Stimulated activated naive B cell treated with anti-CD40 and anti-IgM and Interleukin-4, amounts not matched to agents 10 μg/mL and 1 μg/mL and 100 μg/mL, for 72 hours (primary cell): ENCODE measurements around the gene DNAH6.

Experiments used
- ATAC-seq, 2 donors: fragments of 150-1000 bp; cut with Tn5 transposase; replicated peaks; 2 replicates each; pipeline ENCODE4 v1.10.0; 2021; ENCODE audit warnings: moderate library complexity in 1 of 2
- DNase-seq: peaks from one replicate; pipeline ENCODE4 v3.0.0; 2021
- H3K27ac Mint-ChIP-seq: one replicate; pipeline ENCODE4 v1.8.0; 2022; ENCODE audit warnings: mild to moderate bottlenecking, mixed read lengths
- H3K27me3 Mint-ChIP-seq, 2 donors: one replicate each; pipeline ENCODE4 v1.8.0; 2022; ENCODE audit warnings: mixed read lengths in 2 of 2
- H3K36me3 Mint-ChIP-seq, 2 donors: one replicate each; pipeline ENCODE4 v1.8.0; 2022; ENCODE audit warnings: mixed read lengths in 2 of 2, mild to moderate bottlenecking in 1 of 2
- H3K4me1 Mint-ChIP-seq, 2 donors: one replicate each; pipeline ENCODE4 v1.8.0; 2022; ENCODE audit warnings: mixed read lengths in 2 of 2, mild to moderate bottlenecking in 1 of 2
- H3K4me3 Mint-ChIP-seq, 2 donors: one replicate each; pipeline ENCODE4 v1.8.0; 2022; ENCODE audit warnings: mild to moderate bottlenecking in 2 of 2, mixed read lengths in 2 of 2, moderate library complexity in 1 of 2
- H3K9me3 Mint-ChIP-seq, 2 donors: one replicate each; pipeline ENCODE4 v1.8.0; 2022; ENCODE audit warnings: mixed read lengths in 2 of 2, mild to moderate bottlenecking in 1 of 2

DNAH6 gene

GRCh38 chr2:84833481-84834150, 317.3 kb downstream of the DNAH6 start:
- Mint-ChIP-seq H3K27ac (peak overlapping the region; percentile 69), H3K27me3 (no peaks in the 10 kb centered on the region), H3K36me3 (peaks cover 20 to 25% of the 10 kb centered on the region in 2 donors), H3K9me3 (peaks cover 6 to 16% of the 10 kb centered on the region in 2 donors), H3K4me3 (peak overlapping the region; percentile 7 to 22), H3K4me1 (peaks cover 21 to 33% of the 10 kb centered on the region in 2 donors)
- peak in 1 of 2 donors; percentile 11 for ATAC-seq
- no peak for DNase-seq

- H3K36me3 Mint-ChIP-seq: peaks cover 25 to 40% of the 10 kb centered on the region in 2 donors
- ATAC-seq (no peak), DNase-seq (no peak)
- no peak overlapping the region for H3K4me3 Mint-ChIP-seq
- H3K27ac Mint-ChIP-seq: no peak overlapping the region
- H3K9me3 Mint-ChIP-seq: peaks cover 6 to 16% of the 10 kb centered on the region in 2 donors
- H3K4me1 Mint-ChIP-seq: peaks cover 30 to 45% of the 10 kb centered on the region in 2 donors
- H3K27me3 Mint-ChIP-seq: no peaks in the 10 kb centered on the region
Observed at GRCh38 chr2:84836215-84836614, 319.9 kb downstream of the DNAH6 start.

- ATAC-seq (no peak), DNase-seq (no peak)
- Mint-ChIP-seq H3K4me1 (peaks cover 21 to 26% of the 10 kb centered on the region in 2 donors), H3K9me3 (peaks cover 6 to 16% of the 10 kb centered on the region in 2 donors), H3K27ac (no peak overlapping the region), H3K4me3 (no peak overlapping the region), H3K36me3 (peaks cover 25 to 40% of the 10 kb centered on the region in 2 donors), H3K27me3 (no peaks in the 10 kb centered on the region)
Observed at GRCh38 chr2:84838434-84839145, 322.3 kb downstream of the DNAH6 start.

- peaks cover 28 to 40% of the 10 kb centered on the region in 2 donors for H3K36me3 Mint-ChIP-seq
- H3K4me3 Mint-ChIP-seq: no peak overlapping the region
- H3K27ac Mint-ChIP-seq: no peak overlapping the region
- H3K9me3 Mint-ChIP-seq: peaks cover 9 to 16% of the 10 kb centered on the region in 2 donors
- no peaks in the 10 kb centered on the region for H3K27me3 Mint-ChIP-seq
- peaks cover 23 to 29% of the 10 kb centered on the region in 2 donors for H3K4me1 Mint-ChIP-seq
- DNase-seq (no peak), ATAC-seq (no peak)
Observed at GRCh38 chr2:84839851-84840250, 323.6 kb downstream of the DNAH6 start.

GRCh38 chr2:84840306-84840705, 324.0 kb downstream of the DNAH6 start:
- H3K4me1 Mint-ChIP-seq: peaks cover 24 to 32% of the 10 kb centered on the region in 2 donors
- DNase-seq: no peak
- peaks cover 9 to 16% of the 10 kb centered on the region in 2 donors for H3K9me3 Mint-ChIP-seq
- no peak overlapping the region for H3K4me3 Mint-ChIP-seq
- H3K27me3 Mint-ChIP-seq: no peaks in the 10 kb centered on the region
- H3K27ac Mint-ChIP-seq: no peak overlapping the region
- ATAC-seq: no peak
- H3K36me3 Mint-ChIP-seq: peaks cover 28 to 40% of the 10 kb centered on the region in 2 donors

GRCh38 chr2:84841577-84841976, 325.3 kb downstream of the DNAH6 start:
- H3K9me3 Mint-ChIP-seq: peaks cover 6% of the 10 kb centered on the region in 2 donors
- H3K4me1 Mint-ChIP-seq: peaks cover 35 to 45% of the 10 kb centered on the region in 2 donors
- H3K27me3 Mint-ChIP-seq: no peaks in the 10 kb centered on the region
- ATAC-seq (no peak), DNase-seq (no peak)
- peaks cover 19 to 29% of the 10 kb centered on the region in 2 donors for H3K36me3 Mint-ChIP-seq
- no peak overlapping the region for H3K27ac Mint-ChIP-seq
- no peak overlapping the region for H3K4me3 Mint-ChIP-seq

- H3K9me3 Mint-ChIP-seq: peaks cover 0 to 4% of the 10 kb centered on the region in 2 donors
- no peak overlapping the region for H3K27ac Mint-ChIP-seq
- peaks cover 49 to 63% of the 10 kb centered on the region in 2 donors for H3K4me1 Mint-ChIP-seq
- DNase-seq (no peak), ATAC-seq (no peak)
- H3K4me3 Mint-ChIP-seq: no peak overlapping the region
- peaks cover 7 to 14% of the 10 kb centered on the region in 2 donors for H3K36me3 Mint-ChIP-seq
- no peaks in the 10 kb centered on the region for H3K27me3 Mint-ChIP-seq
Observed at GRCh38 chr2:84844141-84844540, 327.8 kb downstream of the DNAH6 start.

- peaks cover 38 to 51% of the 10 kb centered on the region in 2 donors for H3K4me1 Mint-ChIP-seq
- H3K9me3 Mint-ChIP-seq: peaks cover 0 to 4% of the 10 kb centered on the region in 2 donors
- no peak for DNase-seq
- H3K27ac Mint-ChIP-seq: peak overlapping the region; percentile 93
- peak; percentile 66 to 69 for ATAC-seq
- peak overlapping the region; percentile 32 to 50 for H3K4me3 Mint-ChIP-seq
- no peaks in the 10 kb centered on the region for H3K27me3 Mint-ChIP-seq
- H3K36me3 Mint-ChIP-seq: peaks cover 0 to 3% of the 10 kb centered on the region in 2 donors
Observed at GRCh38 chr2:84846041-84846663, 329.9 kb downstream of the DNAH6 start.

GRCh38 chr2:84846741-84847142, 330.4 kb downstream of the DNAH6 start:
- Mint-ChIP-seq H3K9me3 (peaks cover 0 to 4% of the 10 kb centered on the region in 2 donors), H3K4me3 (peak overlapping the region; percentile 8 to 44), H3K4me1 (peaks cover 35 to 55% of the 10 kb centered on the region in 2 donors), H3K27me3 (no peaks in the 10 kb centered on the region), H3K36me3 (peaks cover 0 to 6% of the 10 kb centered on the region in 2 donors), H3K27ac (peak overlapping the region; percentile 93)
- ATAC-seq: peak in 1 of 2 donors; percentile 6
- DNase-seq: no peak

- Mint-ChIP-seq H3K36me3 (peaks cover 7 to 13% of the 10 kb centered on the region in 2 donors), H3K27ac (peak overlapping the region; percentile 93), H3K4me1 (peaks cover 35 to 55% of the 10 kb centered on the region in 2 donors), H3K27me3 (no peaks in the 10 kb centered on the region), H3K4me3 (no peak overlapping the region), H3K9me3 (peaks cover 0 to 8% of the 10 kb centered on the region in 2 donors)
- ATAC-seq (no peak), DNase-seq (no peak)
Observed at GRCh38 chr2:84847326-84848050, 331.2 kb downstream of the DNAH6 start.

GRCh38 chr2:84849271-84849952, 333.1 kb downstream of the DNAH6 start:
- no peak for ATAC-seq
- H3K9me3 Mint-ChIP-seq: peaks cover 0 to 13% of the 10 kb centered on the region in 2 donors
- no peak for DNase-seq
- no peak overlapping the region for H3K4me3 Mint-ChIP-seq
- H3K4me1 Mint-ChIP-seq: peaks cover 26 to 43% of the 10 kb centered on the region in 2 donors
- no peaks in the 10 kb centered on the region for H3K27me3 Mint-ChIP-seq
- no peak overlapping the region for H3K27ac Mint-ChIP-seq
- H3K36me3 Mint-ChIP-seq: peaks cover 17 to 19% of the 10 kb centered on the region in 2 donors

GRCh38 chr2:84850471-84850870, 334.2 kb downstream of the DNAH6 start:
- H3K9me3 Mint-ChIP-seq: peaks cover 0 to 13% of the 10 kb centered on the region in 2 donors
- H3K27me3 Mint-ChIP-seq: no peaks in the 10 kb centered on the region
- ATAC-seq (no peak), DNase-seq (no peak)
- H3K36me3 Mint-ChIP-seq: peaks cover 19 to 22% of the 10 kb centered on the region in 2 donors
- peaks cover 23 to 38% of the 10 kb centered on the region in 2 donors for H3K4me1 Mint-ChIP-seq
- no peak overlapping the region for H3K4me3 Mint-ChIP-seq
- H3K27ac Mint-ChIP-seq: no peak overlapping the region

- ATAC-seq: no peak
- Mint-ChIP-seq H3K9me3 (peaks cover 3 to 15% of the 10 kb centered on the region in 2 donors), H3K36me3 (peaks cover 21 to 26% of the 10 kb centered on the region in 2 donors), H3K4me1 (peaks cover 15 to 29% of the 10 kb centered on the region in 2 donors), H3K27ac (peak overlapping the region; percentile 3), H3K4me3 (no peak overlapping the region), H3K27me3 (no peaks in the 10 kb centered on the region)
- no peak for DNase-seq
Observed at GRCh38 chr2:84851876-84852275, 335.6 kb downstream of the DNAH6 start.
